ENCODE results near the gene ST6GALNAC6. TPM values are rescaled to one million over a fixed set of nuclear protein-coding genes. Genes with fewer than 3 reads are reported as not detected.

The ST6GALNAC6 gene
- total and polyA plus RNA-seq, 2 donors (not counting 1 experiment from before 2014, with no cell fraction given) = 68.0 to 126 TPM

- peaks cover 4% of the 10 kb centered on the region for H3K79me2 ChIP-seq (ENCODE audit: control insufficient read depth, insufficient read depth, low read length)
- POLR2A ChIA-PET = no interaction called here
- CTCF ChIA-PET = interaction anchor here (1.3 to 2.7 kb wide), 4 partner anchors 10 to 28 kb away, joined by 3 to 10 read pairs (median 6); partner anchors contain the start of gene ST6GALNAC4
- Mint-ChIP-seq H3K9me3 (ENCODE audit: insufficient read depth) (peaks cover 6% of the 10 kb centered on the region), H3K4me1 (peaks cover 23% of the 10 kb centered on the region), H3K27ac (peak overlapping the region; percentile 32), H3K4me3 (no peak overlapping the region), H3K27me3 (no peaks in the 10 kb centered on the region)
- H3K9ac ChIP-seq (ENCODE audit: low read length) = no peak overlapping the region
- peaks cover 7 to 15% of the 10 kb centered on the region in 2 donors for H3K4me1 ChIP-seq (ENCODE audit: control insufficient read depth in 2 of 2, insufficient read depth in 2 of 2, low read length in 2 of 2)
- no peak overlapping the region for H3K4me3 ChIP-seq (ENCODE audit: control extremely low read depth in 1 of 5, extremely low read depth in 1 of 5, insufficient read depth in 1 of 5, low read depth in 2 of 5, low read length in 4 of 5)
- H2AFZ ChIP-seq (ENCODE audit: insufficient read depth, low read depth, low read length, poor library complexity, severe bottlenecking) = no peak overlapping the region
- intact Hi-C loops (cut with micrococcal nuclease) = no loop called here
- WGBS (ENCODE audit: insufficient coverage) = 100% methylated on average over 3 of the region's 4 CpGs
- no peak overlapping the region for H3K27ac ChIP-seq (ENCODE audit: low read length in 2 of 2)
- peaks cover 5% of the 10 kb centered on the region for H4K20me1 ChIP-seq (ENCODE audit: control insufficient read depth, insufficient read depth, low read length, poor library complexity, severe bottlenecking)
- H3K4me2 ChIP-seq (replicated peaks; ENCODE audit: low read depth, low read length, poor library complexity, severe bottlenecking) = no peak overlapping the region
- TF ChIP-seq CTCF (IDR thresholded peaks at IDR 0.05) (no peak), EZH2 (IDR thresholded peaks at IDR 0.05; ENCODE audit: borderline replicate concordance, insufficient read depth, low read depth, low read length, poor library complexity, severe bottlenecking) (no peak)
- H3K9me3 ChIP-seq (ENCODE audit: control extremely low read depth in 1 of 3, control insufficient read depth in 2 of 3, insufficient read depth in 1 of 3, low read length in 2 of 3) = peaks cover 0 to 38% (median 9%) of the 10 kb centered on the region in 3 donors
- DNase-seq (no peak), ATAC-seq (ENCODE audit: low read depth) (no peak)
- H3K36me3 ChIP-seq (replicated peaks in 1 of 2; ENCODE audit: control extremely low read depth in 1 of 2, control insufficient read depth in 1 of 2, extremely low read depth in 1 of 2, insufficient read depth in 2 of 2, low read length in 1 of 2) = peaks cover 0 to 47% of the 10 kb centered on the region in 2 experiments
- no peaks in the 10 kb centered on the region for H3K27me3 ChIP-seq (replicated peaks in 1 of 4; ENCODE audit: control extremely low read depth in 1 of 4, control insufficient read depth in 3 of 4, insufficient read depth in 4 of 4, low read length in 3 of 4)
Measured at GRCh38 chr9:127893392-127893791, 6.0 kb downstream of the ST6GALNAC6 start.

- 98% methylated on average over 4 of the region's 6 CpGs for WGBS (ENCODE audit: insufficient coverage)
- no peak for DNase-seq
- intact Hi-C loops (cut with micrococcal nuclease) = no loop called here
- Mint-ChIP-seq H3K27ac (no peak overlapping the region), H3K27me3 (no peaks in the 10 kb centered on the region), H3K4me3 (no peak overlapping the region), H3K9me3 (ENCODE audit: insufficient read depth) (peaks cover 6% of the 10 kb centered on the region), H3K4me1 (peaks cover 21% of the 10 kb centered on the region)
- Histone ChIP-seq H3K79me2 (ENCODE audit: control insufficient read depth, insufficient read depth, low read length) (peaks cover 4% of the 10 kb centered on the region), H4K20me1 (ENCODE audit: control insufficient read depth, insufficient read depth, low read length, poor library complexity, severe bottlenecking) (peaks cover 5% of the 10 kb centered on the region), H3K27me3 (replicated peaks in 1 of 4; ENCODE audit: control extremely low read depth in 1 of 4, control insufficient read depth in 3 of 4, insufficient read depth in 4 of 4, low read length in 3 of 4) (no peaks in the 10 kb centered on the region), H3K36me3 (replicated peaks in 1 of 2; ENCODE audit: control extremely low read depth in 1 of 2, control insufficient read depth in 1 of 2, extremely low read depth in 1 of 2, insufficient read depth in 2 of 2, low read length in 1 of 2) (peaks cover 0 to 49% of the 10 kb centered on the region in 2 experiments), H3K4me3 (ENCODE audit: control extremely low read depth in 1 of 5, extremely low read depth in 1 of 5, insufficient read depth in 1 of 5, low read depth in 2 of 5, low read length in 4 of 5) (no peak overlapping the region), H3K27ac (ENCODE audit: low read length in 2 of 2) (no peak overlapping the region), H3K9me3 (ENCODE audit: control extremely low read depth in 1 of 3, control insufficient read depth in 2 of 3, insufficient read depth in 1 of 3, low read length in 2 of 3) (peaks cover 0 to 38% (median 9%) of the 10 kb centered on the region in 3 donors), H3K9ac (ENCODE audit: low read length) (no peak overlapping the region), H3K4me1 (ENCODE audit: control insufficient read depth in 2 of 2, insufficient read depth in 2 of 2, low read length in 2 of 2) (peaks cover 4 to 10% of the 10 kb centered on the region in 2 donors), H3K4me2 (replicated peaks; ENCODE audit: low read depth, low read length, poor library complexity, severe bottlenecking) (no peak overlapping the region), H2AFZ (ENCODE audit: insufficient read depth, low read depth, low read length, poor library complexity, severe bottlenecking) (no peak overlapping the region)
- CTCF ChIA-PET = interaction anchor here (1.3 to 2.7 kb wide), 4 partner anchors 11 to 28 kb away, joined by 3 to 10 read pairs (median 6); partner anchors contain the start of gene ST6GALNAC4
- no peak for ATAC-seq (ENCODE audit: low read depth)
- POLR2A ChIA-PET = no interaction called here
- no peak for TF ChIP-seq CTCF (IDR thresholded peaks at IDR 0.05)
- no peak for TF ChIP-seq EZH2 (IDR thresholded peaks at IDR 0.05; ENCODE audit: borderline replicate concordance, insufficient read depth, low read depth, low read length, poor library complexity, severe bottlenecking)
Measured at GRCh38 chr9:127892831-127893230, 6.6 kb downstream of the ST6GALNAC6 start.

Data from B cell (primary cell).